Colonic mucosa (tissue), 4 donors: ENCODE results near the gene CHN2. TPM values are rescaled to one million over a fixed set of nuclear protein-coding genes. Genes with fewer than 3 reads are reported as not detected.
A peak's percentile ranks its signal among the peaks of the same experiment; 100 is the strongest.

Experiments
- DNase-seq: peaks from one replicate; pipeline ENCODE4 v3.0.0-alpha.2; 2020
- H3K27ac ChIP-seq: fragments of 200-600 bp; one replicate; pipeline ENCODE4 v1.8.0; 2021
- H3K27me3 ChIP-seq: fragments of 200-600 bp; one replicate; pipeline ENCODE4 v1.8.0; 2021
- H3K36me3 ChIP-seq: fragments of 200-600 bp; one replicate; pipeline ENCODE4 v1.8.0; 2021
- H3K4me1 ChIP-seq: fragments of 200-600 bp; one replicate; pipeline ENCODE4 v1.8.0; 2021; ENCODE audit warnings: mild to moderate bottlenecking
- H3K4me3 ChIP-seq: fragments of 200-600 bp; one replicate; pipeline ENCODE4 v1.8.0; 2021
- H3K9ac ChIP-seq, 2 donors: one replicate each; pipeline ENCODE4 v1.7.0; 2013; ENCODE audit warnings: control low read depth in 2 of 2, low read depth in 2 of 2, low read length in 2 of 2
- H3K9me3 ChIP-seq: fragments of 200-600 bp; one replicate; pipeline ENCODE4 v1.8.0; 2021
- intact Hi-C: fragments of 100-400 bp; cut with DNase I; formaldehyde crosslinking; loops from one replicate; pipeline ENCODE4 v1.14.1; 2022
- total RNA-seq, 2 donors: library from RNA; stranded (reverse); fragmentation: NEBNext Ultra II Directional in 1 of 2; extraction: Animal tissue kit (Norgen Biotek cat#: 25700) in 1 of 2; gene quantifications; one replicate each; pipeline ENCODE4 v1.2.1, GENCODE V29; 2021
- TF ChIP-seq, protein P1 (sequence below): fragments of 200-600 bp; IDR thresholded peaks from one replicate; pipeline ENCODE4 v1.8.0; 2022; ENCODE audit warnings: antibody characterized with exemption, mild to moderate bottlenecking
- donor health status: healthy.
- donor health status: DM: no; HTN: no; CAD: no.
- donor health status: DM: no; HTN: no; CAD: no.

CHN2 gene
- total RNA-seq, 2 donors from 2014 or later: 12.8 to 19.8 TPM

DNA sequence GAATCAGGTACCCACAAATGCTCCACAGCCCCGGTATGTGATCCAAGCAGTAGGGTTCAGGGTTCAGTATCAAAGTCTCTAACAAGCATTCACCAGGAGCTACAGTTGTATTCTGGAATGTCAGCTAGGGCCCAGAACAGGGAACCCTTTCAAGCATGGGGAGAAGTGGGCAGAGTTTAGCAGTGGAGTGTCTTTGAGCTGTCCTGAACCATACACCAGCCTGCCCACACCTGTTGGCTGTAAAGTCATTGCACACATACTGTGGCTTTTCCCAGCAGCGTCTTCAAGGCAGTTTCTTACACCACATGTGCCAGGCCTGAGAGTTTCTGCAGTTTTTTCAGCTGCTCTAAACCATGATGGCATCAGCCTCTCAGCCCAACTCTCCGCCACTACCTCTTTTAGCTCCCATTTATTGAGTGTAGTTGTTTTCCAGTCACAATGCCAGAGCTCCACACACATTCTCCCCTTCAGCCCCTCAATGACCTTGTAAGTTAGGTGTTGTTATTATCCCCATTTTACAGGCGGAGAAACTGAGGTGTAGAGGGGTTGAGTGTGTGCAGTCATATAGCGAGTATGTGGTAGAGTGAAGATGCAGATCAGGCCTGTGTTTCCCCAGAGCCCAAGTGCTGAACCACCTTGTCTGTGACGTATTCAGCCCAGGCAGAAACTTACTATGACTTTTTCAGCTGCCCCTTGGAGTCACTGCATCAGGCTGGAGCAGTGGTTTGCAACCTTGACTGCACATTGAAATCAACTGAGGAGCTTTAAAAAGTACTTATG is 83.1 kb downstream of the CHN2 start:
- H3K27me3 ChIP-seq: no peaks in the 10 kb centered on the region
- DNase-seq: no peak

DNA sequence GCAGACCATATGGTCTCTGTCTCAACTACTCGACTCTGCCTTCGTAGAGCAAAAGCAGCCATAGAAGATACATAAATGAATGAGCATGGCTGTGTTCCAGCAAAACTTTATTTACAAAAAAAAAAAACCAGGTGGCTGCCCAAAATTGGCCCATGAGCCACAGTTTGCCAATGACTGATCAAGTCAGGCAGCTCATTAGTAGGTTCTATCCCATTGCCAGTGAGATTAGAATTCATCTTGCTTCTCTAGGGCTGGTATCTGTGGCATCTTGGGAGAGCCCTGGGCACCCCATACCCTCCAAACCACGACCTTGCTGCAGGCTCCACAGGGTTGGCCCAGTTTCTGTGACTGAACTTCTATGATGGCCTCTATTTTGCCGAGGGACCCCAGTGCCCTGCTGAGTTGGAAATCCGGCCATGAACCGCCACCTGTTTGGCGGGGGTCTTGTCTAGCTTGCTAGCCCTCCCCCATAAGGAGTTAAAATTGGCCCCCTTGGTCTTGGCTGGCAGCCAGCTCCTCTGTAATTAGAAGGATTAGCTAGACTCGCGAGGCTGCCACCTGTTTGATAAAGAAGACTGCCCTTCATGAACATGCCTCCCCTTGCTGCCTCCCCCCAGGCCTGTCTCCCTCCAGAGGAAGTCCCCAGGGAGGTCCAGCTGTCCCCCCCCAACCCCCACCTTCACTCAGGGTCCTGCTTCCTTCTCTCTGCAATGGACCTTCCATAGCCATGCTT is 83.9 kb downstream of the CHN2 start:
- H3K4me3 ChIP-seq: no peak overlapping the region
- intact Hi-C loops: no loop called here

More for the DNA sequence above, 83.1 kb downstream of the CHN2 start:
- Histone ChIP-seq H3K36me3 (no peaks in the 10 kb centered on the region), H3K27ac (no peak overlapping the region), H3K9me3 (no peaks in the 10 kb centered on the region), H3K4me1 (no peaks in the 10 kb centered on the region), H3K9ac (no peak overlapping the region), H3K4me3 (no peak overlapping the region)
- TF ChIP-seq, protein P1, sequence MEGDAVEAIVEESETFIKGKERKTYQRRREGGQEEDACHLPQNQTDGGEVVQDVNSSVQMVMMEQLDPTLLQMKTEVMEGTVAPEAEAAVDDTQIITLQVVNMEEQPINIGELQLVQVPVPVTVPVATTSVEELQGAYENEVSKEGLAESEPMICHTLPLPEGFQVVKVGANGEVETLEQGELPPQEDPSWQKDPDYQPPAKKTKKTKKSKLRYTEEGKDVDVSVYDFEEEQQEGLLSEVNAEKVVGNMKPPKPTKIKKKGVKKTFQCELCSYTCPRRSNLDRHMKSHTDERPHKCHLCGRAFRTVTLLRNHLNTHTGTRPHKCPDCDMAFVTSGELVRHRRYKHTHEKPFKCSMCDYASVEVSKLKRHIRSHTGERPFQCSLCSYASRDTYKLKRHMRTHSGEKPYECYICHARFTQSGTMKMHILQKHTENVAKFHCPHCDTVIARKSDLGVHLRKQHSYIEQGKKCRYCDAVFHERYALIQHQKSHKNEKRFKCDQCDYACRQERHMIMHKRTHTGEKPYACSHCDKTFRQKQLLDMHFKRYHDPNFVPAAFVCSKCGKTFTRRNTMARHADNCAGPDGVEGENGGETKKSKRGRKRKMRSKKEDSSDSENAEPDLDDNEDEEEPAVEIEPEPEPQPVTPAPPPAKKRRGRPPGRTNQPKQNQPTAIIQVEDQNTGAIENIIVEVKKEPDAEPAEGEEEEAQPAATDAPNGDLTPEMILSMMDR: no peak
- intact Hi-C loops: no loop called here

DNA sequence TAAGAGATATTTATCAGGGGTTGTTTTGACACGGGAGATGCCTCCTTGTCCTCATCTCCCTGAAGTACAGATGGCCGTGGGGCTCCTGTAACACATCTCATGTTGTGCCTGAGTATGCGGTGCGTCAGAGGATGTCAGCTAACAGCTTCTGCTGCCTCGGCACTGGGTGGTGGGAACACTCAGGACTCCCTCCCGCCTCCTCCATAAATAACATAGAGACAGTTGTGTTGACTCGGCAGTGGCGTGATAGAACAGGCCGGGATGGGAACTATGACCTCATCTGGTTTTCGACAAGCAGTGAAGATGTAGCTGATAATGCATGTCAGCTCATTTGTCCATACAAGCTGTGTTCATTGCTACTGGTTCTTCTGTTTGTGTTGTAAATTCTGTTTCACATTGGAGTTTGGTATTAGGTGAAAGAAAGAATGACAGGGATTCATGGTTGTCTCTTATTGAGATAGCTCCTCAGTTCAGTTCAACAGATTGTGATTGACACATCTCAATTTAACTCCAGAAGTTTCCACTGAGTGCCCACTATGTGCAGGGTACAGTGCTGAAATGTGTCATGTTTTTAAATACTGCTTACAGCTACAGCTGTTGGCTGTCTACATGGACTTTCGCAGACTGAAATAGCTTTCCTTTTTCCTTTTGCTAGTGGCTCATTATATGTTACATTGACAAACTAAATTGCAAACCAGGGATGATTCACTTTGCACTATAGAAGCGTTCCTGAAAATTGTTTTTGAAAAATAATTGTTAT is 87.4 kb downstream of the CHN2 start:
- TF ChIP-seq, protein P1: no peak
- peak; percentile 25 for DNase-seq
- Histone ChIP-seq H3K27ac (no peak overlapping the region), H3K9me3 (no peaks in the 10 kb centered on the region), H3K4me1 (no peaks in the 10 kb centered on the region), H3K27me3 (no peaks in the 10 kb centered on the region), H3K36me3 (no peaks in the 10 kb centered on the region), H3K4me3 (no peak overlapping the region), H3K9ac (no peak overlapping the region)
- intact Hi-C loops: no loop called here

More for the DNA sequence above, 83.9 kb downstream of the CHN2 start:
- Histone ChIP-seq H3K9ac (no peak overlapping the region), H3K4me1 (no peaks in the 10 kb centered on the region), H3K9me3 (no peaks in the 10 kb centered on the region), H3K36me3 (no peaks in the 10 kb centered on the region), H3K27me3 (no peaks in the 10 kb centered on the region), H3K27ac (no peak overlapping the region)
- DNase-seq: no peak
- TF ChIP-seq, protein P1: no peak

DNA sequence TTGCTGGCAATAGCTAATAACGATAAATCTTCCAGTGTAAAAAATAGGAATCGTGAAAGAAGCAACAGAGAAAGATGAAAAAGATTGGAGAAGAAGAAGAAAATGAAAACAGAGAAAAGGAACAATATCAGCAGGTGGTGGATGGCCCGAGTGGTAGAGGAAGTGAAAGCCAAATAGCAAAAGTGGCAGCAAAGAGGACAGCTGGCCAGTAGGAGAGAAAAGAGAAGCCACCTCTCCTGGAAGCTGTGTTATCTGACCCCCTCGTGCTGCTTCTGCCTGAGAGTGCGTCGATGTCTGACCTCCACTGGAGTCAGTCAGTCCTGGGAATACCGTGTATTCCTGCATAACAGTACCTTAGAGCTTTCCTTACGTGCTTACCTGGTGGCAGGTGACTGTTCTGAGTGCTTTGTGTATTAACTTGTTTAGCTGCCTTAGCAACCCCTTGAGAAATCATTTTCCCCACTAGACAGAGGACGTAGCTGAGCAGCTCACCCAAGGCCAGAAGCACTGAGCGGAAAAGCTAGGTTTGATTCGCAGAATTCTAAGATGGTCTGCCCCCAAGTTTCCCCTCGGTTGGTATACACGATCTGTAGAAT is 88.3 kb downstream of the CHN2 start:
- no peak overlapping the region for H3K9ac ChIP-seq
- DNase-seq: no peak

More for the DNA sequence above, 88.3 kb downstream of the CHN2 start:
- intact Hi-C loops: no loop called here
- no peaks in the 10 kb centered on the region for H3K36me3 ChIP-seq
- TF ChIP-seq, protein P1: no peak
- no peaks in the 10 kb centered on the region for H3K27me3 ChIP-seq
- H3K4me3 ChIP-seq: no peak overlapping the region
- no peaks in the 10 kb centered on the region for H3K9me3 ChIP-seq
- H3K27ac ChIP-seq: no peak overlapping the region
- no peaks in the 10 kb centered on the region for H3K4me1 ChIP-seq
